Keratinocyte (primary cell): ENCODE results near the gene GARS1.

Source experiments
- CTCF ChIP-seq, 3 experiments: IDR thresholded peaks in 1 of 3; conservative IDR thresholded peaks in 1 of 3; optimal IDR thresholded peaks in 1 of 3; 2 replicates in 2 of 3; 3 replicates in 1 of 3; pipeline versions ENCODE3 to v1.5.1; 2011; ENCODE audit warnings: low read length in 3 of 3, mild to moderate bottlenecking in 3 of 3, moderate library complexity in 2 of 3, control low read depth in 1 of 3, inconsistent platforms in 1 of 3; ENCODE audit not compliant: insufficient read depth in 2 of 3; ENCODE audit errors: extremely low read depth in 1 of 3
- EZH2 ChIP-seq: IDR thresholded peaks from one replicate; pipeline ENCODE4 v1.6.1; 2012; ENCODE audit warnings: inconsistent platforms, mild to moderate bottlenecking, low read length, moderate library complexity

DNA sequence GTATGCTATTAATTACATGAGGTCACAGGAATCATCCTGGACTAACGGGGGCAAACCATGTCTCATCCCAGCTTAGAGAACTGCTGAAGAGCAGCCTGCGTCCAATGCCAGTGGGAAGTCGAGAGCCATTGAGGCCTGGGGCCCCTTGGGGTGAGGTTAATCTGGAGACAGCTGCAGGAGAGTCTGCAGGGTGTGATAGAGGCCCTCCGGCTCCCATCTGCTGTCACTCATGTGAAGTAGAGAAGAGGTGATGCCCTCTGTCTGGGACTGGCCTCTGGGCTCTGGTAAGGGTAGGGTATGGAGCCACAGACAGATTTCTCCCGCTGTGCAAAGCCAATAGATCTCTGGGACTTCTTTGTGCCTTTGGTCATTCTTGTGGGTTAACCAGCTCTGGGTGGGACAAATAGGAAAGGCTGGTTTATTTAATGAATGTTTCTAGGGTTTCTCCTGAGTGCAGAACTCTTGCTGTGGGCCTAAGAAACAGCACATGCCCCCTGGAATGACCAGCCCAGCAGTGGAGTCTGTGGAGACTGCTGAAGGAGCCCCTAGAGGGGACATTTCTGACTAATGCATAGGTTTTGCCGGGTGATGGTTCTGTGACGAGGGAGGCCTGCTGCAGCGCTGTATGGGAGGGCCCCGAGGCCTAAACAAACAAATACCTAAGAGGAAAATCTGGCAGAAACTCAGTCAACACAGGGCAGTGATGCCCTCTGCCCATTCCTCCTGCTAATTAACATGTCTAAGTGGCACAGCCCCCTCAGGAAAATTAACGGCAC, 53.1 kb downstream of the GARS1 start:
- TF ChIP-seq CTCF (optimal IDR thresholded peaks at IDR 0.05 in 1 of 3, IDR thresholded peaks at IDR 0.05 in 1 of 3, conservative IDR thresholded peaks at IDR 0.05 in 1 of 3; ENCODE audit: extremely low read depth in 1 of 3, insufficient read depth in 2 of 3, low read length in 3 of 3) (no peak), EZH2 (no peak)
